Measurements from ENCODE around the gene FMN2.

DNA sequence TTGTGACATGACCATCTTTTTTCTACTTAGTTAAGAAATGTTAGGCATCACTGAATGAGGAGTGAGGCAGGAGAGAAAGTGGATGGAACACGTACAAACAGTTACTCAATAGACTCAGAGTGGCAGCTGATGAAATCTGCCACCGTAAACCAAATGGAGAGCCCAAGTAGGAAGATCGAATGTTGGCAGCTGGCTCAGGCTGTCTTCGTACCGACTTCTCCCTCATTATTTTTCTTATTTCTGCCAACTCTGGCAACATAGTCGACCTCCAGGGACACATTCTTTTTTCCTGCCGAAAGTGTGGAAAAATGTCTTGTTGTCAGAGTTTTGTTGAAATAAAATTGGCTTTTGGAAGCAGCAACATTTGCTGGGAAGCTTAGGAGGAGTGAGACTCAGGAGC, 377.0 kb downstream of the FMN2 start:
- TF ChIP-seq, protein P1, sequence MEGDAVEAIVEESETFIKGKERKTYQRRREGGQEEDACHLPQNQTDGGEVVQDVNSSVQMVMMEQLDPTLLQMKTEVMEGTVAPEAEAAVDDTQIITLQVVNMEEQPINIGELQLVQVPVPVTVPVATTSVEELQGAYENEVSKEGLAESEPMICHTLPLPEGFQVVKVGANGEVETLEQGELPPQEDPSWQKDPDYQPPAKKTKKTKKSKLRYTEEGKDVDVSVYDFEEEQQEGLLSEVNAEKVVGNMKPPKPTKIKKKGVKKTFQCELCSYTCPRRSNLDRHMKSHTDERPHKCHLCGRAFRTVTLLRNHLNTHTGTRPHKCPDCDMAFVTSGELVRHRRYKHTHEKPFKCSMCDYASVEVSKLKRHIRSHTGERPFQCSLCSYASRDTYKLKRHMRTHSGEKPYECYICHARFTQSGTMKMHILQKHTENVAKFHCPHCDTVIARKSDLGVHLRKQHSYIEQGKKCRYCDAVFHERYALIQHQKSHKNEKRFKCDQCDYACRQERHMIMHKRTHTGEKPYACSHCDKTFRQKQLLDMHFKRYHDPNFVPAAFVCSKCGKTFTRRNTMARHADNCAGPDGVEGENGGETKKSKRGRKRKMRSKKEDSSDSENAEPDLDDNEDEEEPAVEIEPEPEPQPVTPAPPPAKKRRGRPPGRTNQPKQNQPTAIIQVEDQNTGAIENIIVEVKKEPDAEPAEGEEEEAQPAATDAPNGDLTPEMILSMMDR (IDR thresholded peaks at IDR 0.05), result no peak
- TF ChIP-seq POLR2A (IDR thresholded peaks at IDR 0.05), result no peak
